K562 (cell line): ENCODE measurements around the gene NPM3. TPM values are rescaled to one million over a fixed set of nuclear protein-coding genes. Genes with fewer than 3 reads are reported as not detected.

Source experiments
- ATAC-seq: fragments of 200-7000 bp; cut with Tn5 transposase; 3 replicates; pipeline ENCODE4 v1.9.1; 2020; ENCODE audit warnings: moderate library complexity
- BruUV-seq: library from RNA; stranded (reverse); fragments of 400-500 nt; replicated peaks from 2 replicates; lab custom pipeline; 2021; lab: Mats Ljungman, UMichigan
- CTCF ChIA-PET: fragments of 300-600 bp; formaldehyde crosslinking; extraction: SDS; loops from one replicate; lab custom pipeline; 2021; ENCODE audit warnings: low intra/inter-chr PET ratio; lab: Yijun Ruan, JAX
- POLR2A ChIA-PET: fragments of 300-600, 350-650 bp; sonication (Branson Sonifier 250); formaldehyde crosslinking; extraction: SDS; loops from one replicate; lab custom pipeline; 2021; ENCODE audit warnings: antibody characterized with exemption, inconsistent platforms; lab: Yijun Ruan, JAX
- DNase-seq, 4 experiments: peaks; one replicate each; pipeline versions ENCODE4 v3.0.0 to v3.0.0-alpha.2; 2011 to 2018; ENCODE audit warnings: low spot score in 3 of 4, mixed read lengths in 3 of 4; ENCODE audit errors: extremely low read depth in 1 of 4
- FAIRE-seq: peaks from 2 replicates; lab custom pipeline; 2011; peaks lifted over from hg19 to GRCh38; lab: Jason Lieb, UNC
- H2AFZ ChIP-seq: 2 replicates; pipeline ENCODE4 v1.6.0; 2011; ENCODE audit warnings: low read depth, low read length, control low read depth, inconsistent platforms
- H3K27ac ChIP-seq: fragments of 200-600 bp; 3 replicates; pipeline ENCODE4 v1.8.0; 2011; ENCODE audit warnings: low read depth, mild to moderate bottlenecking, control low read depth, inconsistent platforms, low read length, moderate library complexity, mixed read lengths; ENCODE audit errors: extremely low read depth
- H3K27me3 ChIP-seq, 2 experiments: fragments of 300-600 bp in 1 of 2; 2 replicates in 1 of 2; 3 replicates in 1 of 2; pipeline versions ENCODE4 v1.6.0 to v1.8.0; 2011; ENCODE audit warnings: inconsistent platforms in 2 of 2, low read length in 2 of 2, mild to moderate bottlenecking in 1 of 2, mixed read lengths in 1 of 2, moderate library complexity in 1 of 2; ENCODE audit not compliant: control insufficient read depth in 2 of 2, insufficient read depth in 2 of 2
- H3K36me3 ChIP-seq: fragments of 300-600 bp; 3 replicates; pipeline ENCODE4 v1.8.0; 2011; ENCODE audit warnings: mild to moderate bottlenecking, low read length, inconsistent platforms; ENCODE audit not compliant: control insufficient read depth, insufficient read depth
- H3K4me1 ChIP-seq, 2 experiments: fragments of 200-600 bp in 1 of 2; replicated peaks in 1 of 2; 2 replicates in 1 of 2; 3 replicates in 1 of 2; pipeline versions ENCODE4 v1.5.1 to v1.8.0; 2011; ENCODE audit warnings: inconsistent platforms in 2 of 2, low read length in 2 of 2, mild to moderate bottlenecking in 1 of 2, mixed read lengths in 1 of 2, moderate library complexity in 1 of 2; ENCODE audit not compliant: control insufficient read depth in 2 of 2, insufficient read depth in 2 of 2
- H3K4me2 ChIP-seq: 2 replicates; pipeline ENCODE4 v1.6.1; 2011; ENCODE audit warnings: low read length, control low read depth, inconsistent platforms, mixed read lengths; ENCODE audit not compliant: insufficient read depth
- H3K4me3 ChIP-seq: fragments of 200-600 bp; sonication (generic), shearing (Covaris generic); 2 replicates; pipeline ENCODE4 v1.5.1; 2016; ENCODE audit warnings: control low read depth, inconsistent platforms
- H3K79me2 ChIP-seq: fragments of 200-600 bp; 3 replicates; pipeline ENCODE4 v1.8.0; 2011; ENCODE audit warnings: low read length, inconsistent platforms; ENCODE audit not compliant: control insufficient read depth, insufficient read depth
- H3K9ac ChIP-seq, 2 experiments: 2 replicates each; pipeline versions ENCODE4 v1.6.0 to v1.6.1; 2011; ENCODE audit warnings: low read depth in 2 of 2, low read length in 2 of 2, control low read depth in 1 of 2, inconsistent platforms in 1 of 2, mild to moderate bottlenecking in 1 of 2, mixed read lengths in 1 of 2; ENCODE audit not compliant: insufficient read depth in 1 of 2
- H3K9me1 ChIP-seq: one replicate; pipeline ENCODE4 v1.6.0; 2011; ENCODE audit warnings: inconsistent platforms, mild to moderate bottlenecking, low read length, moderate library complexity; ENCODE audit not compliant: control insufficient read depth, insufficient read depth
- H3K9me3 ChIP-seq: replicated peaks from 2 replicates; pipeline ENCODE4 v1.5.1; 2011; ENCODE audit warnings: low read depth, low read length, inconsistent platforms; ENCODE audit not compliant: control insufficient read depth, insufficient read depth
- H4K20me1 ChIP-seq: replicated peaks from 2 replicates; pipeline ENCODE4 v1.6.1; 2011; ENCODE audit warnings: low read length, inconsistent platforms, mixed read lengths; ENCODE audit not compliant: control insufficient read depth, insufficient read depth
- ATF7 ChIP-seq: fragments of 450-650 bp; IDR thresholded peaks from 2 replicates; pipeline ENCODE4 v1.7.1; 2014; ENCODE audit warnings: mild to moderate bottlenecking, moderate library complexity
- CREB3 ChIP-seq: fragments of 450-650 bp; conservative IDR thresholded peaks from 2 replicates; pipeline ENCODE4 v1.6.1; 2016; ENCODE audit warnings: missing genetic modification characterization, low read depth, mild to moderate bottlenecking, missing compliant biosample characterization, moderate library complexity
- HDAC3 ChIP-seq: fragments of 450-650 bp; IDR thresholded peaks from 2 replicates; pipeline ENCODE4 v1.6.1; 2018; ENCODE audit warnings: borderline replicate concordance, mild to moderate bottlenecking, moderate library complexity; ENCODE audit not compliant: partially characterized antibody
- KHSRP ChIP-seq: fragments of 450-650 bp; IDR thresholded peaks from 2 replicates; pipeline ENCODE4 v1.6.1; 2017
- MAFG ChIP-seq: fragments of 450-650 bp; conservative IDR thresholded peaks from 2 replicates; pipeline ENCODE4 v1.6.1; 2016; ENCODE audit warnings: missing genetic modification characterization, missing compliant biosample characterization
- MCM5 ChIP-seq: fragments of 450-650 bp; IDR thresholded peaks from 2 replicates; pipeline ENCODE4 v1.6.1; 2016; ENCODE audit warnings: low read depth
- NFE2 ChIP-seq: IDR thresholded peaks from 2 replicates; pipeline ENCODE4 v1.6.1; 2014; ENCODE audit warnings: antibody characterized with exemption, low read depth
- POLR2AphosphoS5 ChIP-seq: IDR thresholded peaks from 2 replicates; pipeline ENCODE4 v1.6.1; 2011; ENCODE audit warnings: mild to moderate bottlenecking, low read depth, low read length, moderate library complexity; ENCODE audit not compliant: control insufficient read depth, insufficient read depth
- POLR2B ChIP-seq: fragments of 450-650 bp; IDR thresholded peaks from 2 replicates; pipeline ENCODE4 v1.6.1; 2018; ENCODE audit warnings: low read depth; ENCODE audit not compliant: partially characterized antibody
- RBM22 ChIP-seq: fragments of 200-400 bp; formaldehyde crosslinking; IDR thresholded peaks from 2 replicates; pipeline ENCODE4 v1.6.1; 2018; ENCODE audit warnings: low read length, low read depth; ENCODE audit not compliant: poor library complexity, severe bottlenecking
- SNIP1 ChIP-seq: fragments of 450-650 bp; IDR thresholded peaks from 2 replicates; pipeline ENCODE4 v1.7.1; 2017; ENCODE audit warnings: low read depth, mild to moderate bottlenecking
- SPI1 ChIP-seq: IDR thresholded peaks from 2 replicates; pipeline ENCODE4 v1.6.1; 2011; ENCODE audit warnings: low read depth, low read length, control low read depth, borderline replicate concordance
- TCF3 ChIP-seq: sonication (generic); formaldehyde crosslinking; IDR thresholded peaks from 2 replicates; pipeline ENCODE4 v1.4.0; 2020; ENCODE audit warnings: mild to moderate bottlenecking, missing genetic modification reagents
- ZNF175 ChIP-seq: fragments of 200-800 bp; sonication (Bioruptor generic); IDR thresholded peaks from 2 replicates; pipeline ENCODE4 v1.6.1; 2016; ENCODE audit warnings: low read depth, mild to moderate bottlenecking, missing genetic modification characterization, missing compliant biosample characterization
- ZNF184 ChIP-seq: sonication (generic); formaldehyde crosslinking; IDR thresholded peaks from 2 replicates; pipeline ENCODE4 v1.5.0; 2020; ENCODE audit warnings: missing genetic modification reagents
- ZNF668 ChIP-seq: fragments of 250-450 bp; sonication (Bioruptor Pico); IDR thresholded peaks from 2 replicates; pipeline ENCODE4 v1.8.0; 2022; ENCODE audit warnings: mild to moderate bottlenecking, inconsistent platforms
- WGBS: fragments of 100-300 bp; shearing (Covaris generic); methylation state at CpG from one replicate; pipeline ENCODE4 v1.1.6; 2016; ENCODE audit warnings: low coverage, mixed read lengths; ENCODE audit not compliant: insufficient coverage; ENCODE audit errors: missing lambda C conversion rate; 5-methylcytosine and 5-hydroxymethylcytosine counted together
- in situ Hi-C: fragments of 300-500 bp; cut with MboI; formaldehyde crosslinking; loops from 4 replicates; pipeline ENCODE4 v1.15.0; 2018; ENCODE audit warnings: inconsistent platforms, mixed read lengths
- intact Hi-C: fragments of 100-400 bp; cut with micrococcal nuclease; formaldehyde crosslinking; loops from 2 replicates; pipeline ENCODE4 v1.14.2; 2022
- polyA plus RNA-seq, 8 experiments: library from polyadenylated mRNA; depleted of rRNA in 4 of 8; stranded (reverse) in 5 of 8; unstranded in 3 of 8; fragments of >200 nt; fragmentation: Nextera tagmentation in 2 of 8; fragmentation: Illumina TruSeq in 1 of 8; extraction: Ambion mirVana in 2 of 8; extraction: Trizol in 1 of 8; gene quantifications; 2 replicates each; pipeline versions ENCODE4 v1.2.1 to v1.2.3, GENCODE V29; 2011 to 2014; ENCODE audit warnings: inconsistent platforms in 1 of 8, missing spikeins in 1 of 8
- total RNA-seq, 7 experiments: library from RNA; depleted of rRNA in 6 of 7; stranded (reverse); fragments of >200 nt in 6 of 7; fragmentation: Illumina TruSeq in 2 of 7; extraction: Trizol in 2 of 7; gene quantifications; 2 replicates each; pipeline versions ENCODE4 v1.2.1 to v1.2.3, GENCODE V29; 2011 to 2021; ENCODE audit warnings: low replicate concordance in 1 of 7
- TF ChIP-seq, protein P1 (sequence below): sonication (generic); formaldehyde crosslinking; IDR thresholded peaks from 2 replicates; pipeline ENCODE4 v1.8.0; 2022; ENCODE audit warnings: missing genetic modification reagents, mild to moderate bottlenecking, borderline replicate concordance

The NPM3 gene
- total and polyA plus RNA-seq, 9 of the 15 experiments (the other 6 are each of a cell fraction or from before 2014, with no cell fraction given): 15.2 to 239 (median 114) TPM

DNA sequence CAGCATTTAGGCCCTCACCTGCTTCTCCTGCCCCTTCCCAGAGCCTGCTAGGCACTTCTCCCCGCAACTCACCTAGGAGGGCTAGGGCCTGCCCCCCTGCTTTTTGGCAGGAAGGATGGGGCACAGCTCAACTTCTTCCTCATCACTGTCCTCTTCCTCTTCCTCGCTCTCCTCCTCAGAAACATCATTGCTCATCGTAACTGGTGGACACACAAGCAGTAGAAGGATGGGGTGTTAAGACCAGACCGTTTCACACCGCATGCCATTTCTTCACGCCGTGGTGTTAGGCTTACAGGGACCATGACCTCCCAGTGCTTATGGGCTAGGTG is 1.6 kb downstream of the NPM3 start:
- Histone ChIP-seq H3K79me2 (peaks cover 21% of the 10 kb centered on the region), H4K20me1 (peaks cover 11% of the 10 kb centered on the region), H3K9ac (peak overlapping the region in 1 of 2 experiments; percentile 92; a peak in 2 of 4 replicates), H3K4me3 (peak overlapping the region; percentile 73), H3K4me1 (peaks cover 17 to 50% of the 10 kb centered on the region in 2 experiments), H3K9me1 (no peaks in the 10 kb centered on the region), H3K4me2 (peak overlapping the region; percentile 81; the same call in 1 of the 2 replicates), H2AFZ (no peak overlapping the region), H3K27me3 (no peaks in the 10 kb centered on the region), H3K36me3 (peaks cover 43% of the 10 kb centered on the region), H3K27ac (no peak overlapping the region), H3K9me3 (no peaks in the 10 kb centered on the region)
- intact Hi-C loops: loop anchor here (1.0 to 5.0 kb wide), 3 partner anchors 179 to 569 kb away; no protein-coding TSS in a partner anchor
- TF ChIP-seq HDAC3: no peak
- TF ChIP-seq MAFG (tag): no peak
- TF ChIP-seq NFE2: no peak
- no peak for TF ChIP-seq CREB3 (tag)
- no peak for TF ChIP-seq ZNF668 (CRISPR knock-in tag)
- no peak for TF ChIP-seq RBM22
- TF ChIP-seq ATF7: no peak
- no peak for TF ChIP-seq POLR2AphosphoS5
- TF ChIP-seq, protein P1, sequence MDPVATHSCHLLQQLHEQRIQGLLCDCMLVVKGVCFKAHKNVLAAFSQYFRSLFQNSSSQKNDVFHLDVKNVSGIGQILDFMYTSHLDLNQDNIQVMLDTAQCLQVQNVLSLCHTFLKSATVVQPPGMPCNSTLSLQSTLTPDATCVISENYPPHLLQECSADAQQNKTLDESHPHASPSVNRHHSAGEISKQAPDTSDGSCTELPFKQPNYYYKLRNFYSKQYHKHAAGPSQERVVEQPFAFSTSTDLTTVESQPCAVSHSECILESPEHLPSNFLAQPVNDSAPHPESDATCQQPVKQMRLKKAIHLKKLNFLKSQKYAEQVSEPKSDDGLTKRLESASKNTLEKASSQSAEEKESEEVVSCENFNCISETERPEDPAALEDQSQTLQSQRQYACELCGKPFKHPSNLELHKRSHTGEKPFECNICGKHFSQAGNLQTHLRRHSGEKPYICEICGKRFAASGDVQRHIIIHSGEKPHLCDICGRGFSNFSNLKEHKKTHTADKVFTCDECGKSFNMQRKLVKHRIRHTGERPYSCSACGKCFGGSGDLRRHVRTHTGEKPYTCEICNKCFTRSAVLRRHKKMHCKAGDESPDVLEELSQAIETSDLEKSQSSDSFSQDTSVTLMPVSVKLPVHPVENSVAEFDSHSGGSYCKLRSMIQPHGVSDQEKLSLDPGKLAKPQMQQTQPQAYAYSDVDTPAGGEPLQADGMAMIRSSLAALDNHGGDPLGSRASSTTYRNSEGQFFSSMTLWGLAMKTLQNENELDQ (CRISPR knock-in tag): no peak
- TF ChIP-seq SNIP1: no peak
- no peak for TF ChIP-seq SPI1
- no peak for TF ChIP-seq KHSRP
- TF ChIP-seq ZNF184: no peak
- no peak for TF ChIP-seq ZNF175 (CRISPR knock-in tag)
- TF ChIP-seq MCM5: no peak
- TF ChIP-seq POLR2B: no peak
- no peak for TF ChIP-seq TCF3
- ATAC-seq (no peak), FAIRE-seq (no peak), DNase-seq (no peak)
- ChIA-PET POLR2A (interaction anchor here (0.6 to 1.1 kb wide), 5 partner anchors 14 to 715 kb away, joined by 3 to 7 read pairs (median 4); no protein-coding TSS in a partner anchor), CTCF (interaction anchor here (0.6 to 2.6 kb wide), 3 partner anchors 166 to 179 kb away, joined by 3 to 32 read pairs (median 3); no protein-coding TSS in a partner anchor)
- in situ Hi-C loops: loop anchor here (5.0 kb wide), 1 partner anchor 174 kb away; no protein-coding TSS in a partner anchor
- BruUV-seq: no TSS peak
- WGBS: 82% methylated on average over 5 of the region's 7 CpGs
